Hepatocyte (in vitro differentiated cells): ENCODE results near the gene CLIC5. TPM values are rescaled to one million over a fixed set of nuclear protein-coding genes. Genes with fewer than 3 reads are reported as not detected.

Source experiments
- DNase-seq: peaks from one replicate; pipeline ENCODE4 v3.0.0-alpha.2; 2016; ENCODE audit warnings: low spot score
- H2AFZ ChIP-seq: fragments of 200-600 bp; sonication (generic); 2 replicates; pipeline ENCODE4 v1.6.0; 2016; ENCODE audit warnings: antibody characterized with exemption, mild to moderate bottlenecking
- H3K27ac ChIP-seq: fragments of 200-600 bp; sonication (generic); 2 replicates; pipeline ENCODE4 v1.5.1; 2016; ENCODE audit warnings: mild to moderate bottlenecking
- H3K27me3 ChIP-seq: fragments of 200-600 bp; sonication (generic); 2 replicates; pipeline ENCODE4 v1.6.1; 2016
- H3K36me3 ChIP-seq: fragments of 200-600 bp; sonication (generic); replicated peaks from 2 replicates; pipeline ENCODE4 v1.5.1; 2016; ENCODE audit warnings: low read depth; ENCODE audit not compliant: insufficient read depth
- H3K4me1 ChIP-seq: fragments of 200-600 bp; sonication (generic); 2 replicates; pipeline ENCODE4 v1.5.1; 2016; ENCODE audit warnings: mild to moderate bottlenecking, moderate library complexity; ENCODE audit not compliant: insufficient read depth
- H3K4me2 ChIP-seq: fragments of 200-600 bp; sonication (generic); 2 replicates; pipeline ENCODE4 v1.6.0; 2016
- H3K4me3 ChIP-seq: fragments of 200-600 bp; sonication (generic); 2 replicates; pipeline ENCODE4 v1.5.1; 2016; ENCODE audit warnings: mild to moderate bottlenecking
- H3K79me2 ChIP-seq: fragments of 200-600 bp; sonication (generic); 2 replicates; pipeline ENCODE4 v1.6.0; 2017; ENCODE audit warnings: mild to moderate bottlenecking
- H3K9me2 ChIP-seq: fragments of 200-600 bp; sonication (generic); replicated peaks from 2 replicates; pipeline ENCODE4 v1.6.0; 2017; ENCODE audit warnings: mild to moderate bottlenecking; ENCODE audit not compliant: insufficient read depth
- H3K9me3 ChIP-seq: fragments of 200-600 bp; sonication (generic); 2 replicates; pipeline ENCODE4 v1.5.1; 2016; ENCODE audit warnings: low read depth, mild to moderate bottlenecking
- H4K20me1 ChIP-seq: fragments of 200-600 bp; sonication (generic); 2 replicates; pipeline ENCODE4 v1.6.0; 2016; ENCODE audit warnings: mild to moderate bottlenecking; ENCODE audit not compliant: insufficient read depth, poor library complexity, severe bottlenecking
- EZH2 ChIP-seq: fragments of 200-600 bp; sonication (generic); IDR thresholded peaks from 2 replicates; pipeline ENCODE4 v1.6.1; 2016; ENCODE audit warnings: antibody characterized with exemption, mild to moderate bottlenecking, borderline replicate concordance
- EZH2phosphoT487 ChIP-seq: fragments of 200-600 bp; sonication (generic); IDR thresholded peaks from one replicate; pipeline ENCODE4 v1.6.1; 2018; ENCODE audit warnings: antibody characterized with exemption, mild to moderate bottlenecking, low read depth, moderate library complexity; ENCODE audit not compliant: unreplicated experiment, severe bottlenecking
- WGBS: methylation state at CpG from one replicate; pipeline ENCODE4 v1.1.6; 2016; ENCODE audit warnings: low lambda C conversion rate; ENCODE audit errors: missing lambda C conversion rate; 5-methylcytosine and 5-hydroxymethylcytosine counted together
- polyA plus RNA-seq: library from polyadenylated mRNA; unstranded; fragments of >200 nt; fragmentation: Nextera tagmentation; extraction: Ambion mirVana; gene quantifications from 2 replicates; pipeline ENCODE4 v1.2.1, GENCODE V29; 2016
- total RNA-seq: library from RNA; depleted of rRNA; stranded (reverse); fragments of >200 nt; gene quantifications from 2 replicates; pipeline ENCODE4 v1.2.3, GENCODE V29; 2014
- TF ChIP-seq, protein P1 (sequence below): fragments of 200-600 bp; sonication (generic); IDR thresholded peaks from 2 replicates; pipeline ENCODE4 v1.5.1; 2016; ENCODE audit warnings: antibody characterized with exemption, mild to moderate bottlenecking; ENCODE audit not compliant: poor library complexity

The CLIC5 gene
- total and polyA plus RNA-seq, 2 experiments from 2014 or later, result 6.0 to 12.1 TPM

- no peak for DNase-seq
- Histone ChIP-seq H4K20me1 (no peaks in the 10 kb centered on the region), H3K79me2 (no peaks in the 10 kb centered on the region), H3K27me3 (no peaks in the 10 kb centered on the region), H2AFZ (no peak overlapping the region), H3K27ac (peak overlapping the region; percentile 31), H3K4me3 (no peak overlapping the region), H3K4me1 (no peaks in the 10 kb centered on the region), H3K9me2 (no peaks in the 10 kb centered on the region), H3K4me2 (no peak overlapping the region), H3K9me3 (no peaks in the 10 kb centered on the region), H3K36me3 (no peaks in the 10 kb centered on the region)
- 92% methylated on average over 2 of the region's 2 CpGs for WGBS
- TF ChIP-seq EZH2 (no peak), EZH2phosphoT487 (no peak)
- TF ChIP-seq, protein P1, sequence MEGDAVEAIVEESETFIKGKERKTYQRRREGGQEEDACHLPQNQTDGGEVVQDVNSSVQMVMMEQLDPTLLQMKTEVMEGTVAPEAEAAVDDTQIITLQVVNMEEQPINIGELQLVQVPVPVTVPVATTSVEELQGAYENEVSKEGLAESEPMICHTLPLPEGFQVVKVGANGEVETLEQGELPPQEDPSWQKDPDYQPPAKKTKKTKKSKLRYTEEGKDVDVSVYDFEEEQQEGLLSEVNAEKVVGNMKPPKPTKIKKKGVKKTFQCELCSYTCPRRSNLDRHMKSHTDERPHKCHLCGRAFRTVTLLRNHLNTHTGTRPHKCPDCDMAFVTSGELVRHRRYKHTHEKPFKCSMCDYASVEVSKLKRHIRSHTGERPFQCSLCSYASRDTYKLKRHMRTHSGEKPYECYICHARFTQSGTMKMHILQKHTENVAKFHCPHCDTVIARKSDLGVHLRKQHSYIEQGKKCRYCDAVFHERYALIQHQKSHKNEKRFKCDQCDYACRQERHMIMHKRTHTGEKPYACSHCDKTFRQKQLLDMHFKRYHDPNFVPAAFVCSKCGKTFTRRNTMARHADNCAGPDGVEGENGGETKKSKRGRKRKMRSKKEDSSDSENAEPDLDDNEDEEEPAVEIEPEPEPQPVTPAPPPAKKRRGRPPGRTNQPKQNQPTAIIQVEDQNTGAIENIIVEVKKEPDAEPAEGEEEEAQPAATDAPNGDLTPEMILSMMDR, result no peak
These were observed 17.1 kb downstream of the CLIC5 start for GRCh38 chr6:45998524-45998923.

- Histone ChIP-seq H3K4me2 (no peak overlapping the region), H3K9me3 (no peaks in the 10 kb centered on the region), H3K9me2 (no peaks in the 10 kb centered on the region), H3K36me3 (no peaks in the 10 kb centered on the region), H4K20me1 (no peaks in the 10 kb centered on the region), H3K27me3 (no peaks in the 10 kb centered on the region), H3K79me2 (no peaks in the 10 kb centered on the region), H3K27ac (peak overlapping the region; percentile 31), H3K4me1 (no peaks in the 10 kb centered on the region), H3K4me3 (no peak overlapping the region), H2AFZ (no peak overlapping the region)
- TF ChIP-seq, protein P1, result no peak
- TF ChIP-seq EZH2 (no peak), EZH2phosphoT487 (no peak)
- peak; percentile 25 for DNase-seq
- 60% methylated on average over 5 of the region's 5 CpGs for WGBS
These were observed 17.7 kb downstream of the CLIC5 start for GRCh38 chr6:45997875-45998506.

- peaks cover 9% of the 10 kb centered on the region for H3K4me1 ChIP-seq
- no peaks in the 10 kb centered on the region for H3K9me3 ChIP-seq
- no peak overlapping the region for H3K4me2 ChIP-seq
- no peaks in the 10 kb centered on the region for H3K27me3 ChIP-seq
- H3K79me2 ChIP-seq, result no peaks in the 10 kb centered on the region
- no peak for DNase-seq
- H3K9me2 ChIP-seq, result no peaks in the 10 kb centered on the region
- H2AFZ ChIP-seq, result no peak overlapping the region
- no peaks in the 10 kb centered on the region for H3K36me3 ChIP-seq
- H4K20me1 ChIP-seq, result no peaks in the 10 kb centered on the region
- no peak overlapping the region for H3K4me3 ChIP-seq
- no peak overlapping the region for H3K27ac ChIP-seq
- no peak for TF ChIP-seq EZH2phosphoT487
- no peak for TF ChIP-seq EZH2
- TF ChIP-seq, protein P1, result no peak
- 42% methylated on average over 1 of the region's 1 CpG for WGBS
These were observed 24.5 kb downstream of the CLIC5 start for GRCh38 chr6:45991189-45991588.

DNA sequence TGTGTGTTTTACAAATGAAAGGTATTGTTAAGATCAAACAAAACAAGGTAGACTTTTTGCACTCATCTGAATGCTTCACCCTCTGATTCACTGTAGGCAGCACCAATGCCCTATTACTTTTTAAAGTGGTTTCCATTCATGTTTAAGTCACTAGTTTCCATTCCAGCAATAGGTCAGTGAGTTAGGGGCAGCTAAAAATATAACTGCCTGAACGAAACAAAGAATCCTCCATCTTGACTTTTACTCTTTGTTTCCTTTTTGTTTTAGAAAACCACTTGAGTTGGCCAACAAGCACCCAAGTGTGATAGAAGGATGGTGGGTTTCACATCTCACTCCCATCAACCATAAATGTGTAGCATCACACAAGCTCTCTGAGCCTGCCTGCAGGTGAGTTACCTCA, 25.5 kb downstream of the CLIC5 start:
- Histone ChIP-seq H3K4me1 (peaks cover 9% of the 10 kb centered on the region), H3K9me3 (no peaks in the 10 kb centered on the region), H3K79me2 (no peaks in the 10 kb centered on the region), H3K4me3 (no peak overlapping the region), H3K9me2 (no peaks in the 10 kb centered on the region), H2AFZ (no peak overlapping the region), H4K20me1 (no peaks in the 10 kb centered on the region), H3K27ac (no peak overlapping the region), H3K4me2 (no peak overlapping the region), H3K36me3 (no peaks in the 10 kb centered on the region), H3K27me3 (no peaks in the 10 kb centered on the region)
- 97% methylated on average over 1 of the region's 1 CpG for WGBS
- TF ChIP-seq EZH2phosphoT487 (no peak), EZH2 (no peak)
- TF ChIP-seq, protein P1, result no peak
- DNase-seq, result no peak
